Central memory CD8-positive, alpha-beta T cell (primary cell): ENCODE measurements around the gene PEX14.
"Not testable (repeated sequence)": the region's sequence is repeated elsewhere in the genome, so short reads cannot be mapped to it uniquely, and the experiment has no call there.

Experiments
- ATAC-seq: fragments of 150-1000 bp; cut with Tn5 transposase; replicated peaks from 2 replicates; pipeline ENCODE4 v1.10.0; 2022; ENCODE audit warnings: mild to moderate bottlenecking, moderate FRiP score, moderate number of reproducible peaks; ENCODE audit not compliant: poor library complexity, severe bottlenecking; ENCODE audit errors: extremely low read depth
- DNase-seq, 2 donors: peaks; one replicate each; pipeline ENCODE4 v3.0.0; 2021; ENCODE audit warnings: low spot score in 2 of 2
- H3K27ac Mint-ChIP-seq: one replicate; pipeline ENCODE4 v1.8.0; 2022; ENCODE audit warnings: low read depth, mild to moderate bottlenecking, moderate library complexity, mixed read lengths
- H3K27me3 Mint-ChIP-seq: one replicate; pipeline ENCODE4 v1.8.0; 2022; ENCODE audit warnings: mixed read lengths
- H3K36me3 Mint-ChIP-seq: one replicate; pipeline ENCODE4 v1.8.0; 2022; ENCODE audit warnings: mild to moderate bottlenecking, moderate library complexity, mixed read lengths; ENCODE audit not compliant: insufficient read depth
- H3K4me1 Mint-ChIP-seq: one replicate; pipeline ENCODE4 v1.8.0; 2022; ENCODE audit warnings: mixed read lengths
- H3K4me3 Mint-ChIP-seq: one replicate; pipeline ENCODE4 v1.8.0; 2022; ENCODE audit warnings: mild to moderate bottlenecking, moderate library complexity, mixed read lengths
- H3K9me3 Mint-ChIP-seq: one replicate; pipeline ENCODE4 v1.8.0; 2022; ENCODE audit warnings: mixed read lengths

The PEX14 gene

GRCh38 chr1:10457875-10458274 lies 16.9 kb upstream of the PEX14 start:
- Mint-ChIP-seq H3K36me3 (peaks cover 19% of the 10 kb centered on the region), H3K4me1 (no peaks in the 10 kb centered on the region), H3K9me3 (no peaks in the 10 kb centered on the region), H3K27me3 (no peaks in the 10 kb centered on the region), H3K4me3 (no peak overlapping the region), H3K27ac (no peak overlapping the region)
- DNase-seq = no peak
- ATAC-seq = no peak

- no peak for DNase-seq
- H3K36me3 Mint-ChIP-seq = peaks cover 25% of the 10 kb centered on the region
- no peak overlapping the region for H3K27ac Mint-ChIP-seq
- H3K27me3 Mint-ChIP-seq = no peaks in the 10 kb centered on the region
- no peaks in the 10 kb centered on the region for H3K4me1 Mint-ChIP-seq
- no peak overlapping the region for H3K4me3 Mint-ChIP-seq
- ATAC-seq = no peak
- H3K9me3 Mint-ChIP-seq = no peaks in the 10 kb centered on the region
Measured at GRCh38 chr1:10459184-10459583, 15.6 kb upstream of the PEX14 start.

DNA sequence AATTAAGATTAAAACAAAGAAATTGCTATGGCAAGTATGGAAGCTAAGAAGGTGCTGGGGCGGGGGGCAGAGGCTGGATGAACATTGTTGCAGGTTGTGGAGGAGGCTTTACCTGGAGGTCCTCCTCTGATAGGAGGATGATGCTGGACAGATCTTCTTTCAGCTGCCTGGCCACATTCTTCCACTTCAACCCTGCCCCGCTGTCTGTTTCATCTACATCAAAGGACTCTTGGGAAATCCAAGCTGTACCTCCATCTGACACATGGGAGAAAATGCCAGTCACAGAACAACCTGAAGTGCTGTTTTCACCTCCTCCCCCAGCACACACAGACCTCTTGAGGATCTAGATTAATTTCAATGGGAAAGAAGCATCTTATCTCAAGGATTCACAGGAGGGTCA lies 7.7 kb upstream of the PEX14 start:
- H3K36me3 Mint-ChIP-seq = peaks cover 43% of the 10 kb centered on the region
- no peak overlapping the region for H3K27ac Mint-ChIP-seq

DNA sequence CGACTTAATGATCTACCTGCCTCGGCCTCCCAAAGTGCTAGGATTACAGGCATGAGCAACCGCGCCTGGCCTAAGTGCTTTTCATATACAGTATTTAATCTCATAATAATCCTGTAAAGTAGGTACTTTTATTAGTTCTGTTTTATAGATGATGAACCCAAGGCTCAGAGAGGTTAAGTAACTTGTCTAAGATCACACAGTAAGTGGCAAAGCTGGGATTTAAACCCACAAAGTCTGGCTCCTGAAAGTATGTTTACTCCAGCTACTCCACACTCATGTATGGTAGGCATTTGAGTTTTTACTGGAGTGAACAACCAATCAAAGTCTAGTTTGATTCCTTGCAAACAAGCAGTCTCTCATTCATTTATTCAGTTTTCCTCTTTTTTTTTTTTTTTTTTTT lies 4.7 kb upstream of the PEX14 start:
- no peak overlapping the region for H3K27ac Mint-ChIP-seq
- H3K4me3 Mint-ChIP-seq = no peak overlapping the region
- no peaks in the 10 kb centered on the region for H3K9me3 Mint-ChIP-seq

More for the DNA sequence above, 7.7 kb upstream of the PEX14 start:
- no peaks in the 10 kb centered on the region for H3K27me3 Mint-ChIP-seq
- H3K4me1 Mint-ChIP-seq = peaks cover 9% of the 10 kb centered on the region
- DNase-seq (no peak), ATAC-seq (no peak)
- no peak overlapping the region for H3K4me3 Mint-ChIP-seq
- H3K9me3 Mint-ChIP-seq = no peaks in the 10 kb centered on the region

GRCh38 chr1:10471411-10472219 lies 3.1 kb upstream of the PEX14 start:
- H3K4me3 Mint-ChIP-seq = peak overlapping the region; percentile 97
- peak overlapping the region; percentile 87 for H3K27ac Mint-ChIP-seq
- peak; percentile 9 for ATAC-seq
- H3K4me1 Mint-ChIP-seq = peaks cover 38% of the 10 kb centered on the region
- H3K9me3 Mint-ChIP-seq = no peaks in the 10 kb centered on the region
- H3K36me3 Mint-ChIP-seq = peaks cover 28% of the 10 kb centered on the region
- H3K27me3 Mint-ChIP-seq = no peaks in the 10 kb centered on the region
- no peak for DNase-seq

More for the DNA sequence above, 4.7 kb upstream of the PEX14 start:
- Mint-ChIP-seq H3K27me3 (no peaks in the 10 kb centered on the region), H3K36me3 (peaks cover 35% of the 10 kb centered on the region), H3K4me1 (peaks cover 27% of the 10 kb centered on the region)
- no peak for DNase-seq
- no peak for ATAC-seq

GRCh38 chr1:10472220-10473144 lies 2.3 kb upstream of the PEX14 start, which contains the start of gene DFFA:
TSS of gene DFFA (minus strand) at chr1:10472529. CDS start at chr1:10472458, 71 bp downstream.
- Mint-ChIP-seq H3K9me3 (no peaks in the 10 kb centered on the region), H3K4me1 (peaks cover 38% of the 10 kb centered on the region), H3K27ac (peak within 1 kb of the TSS; percentile 87), H3K27me3 (no peaks in the 10 kb centered on the region), H3K4me3 (peak within 1 kb of the TSS; percentile 97), H3K36me3 (peaks cover 20% of the 10 kb centered on the region)
- peak; percentile 80 to 83 for DNase-seq
- ATAC-seq = peak; percentile 84

- H3K27me3 Mint-ChIP-seq = no peaks in the 10 kb centered on the region
- H3K4me1 Mint-ChIP-seq = peaks cover 38% of the 10 kb centered on the region
- no peak overlapping the region for H3K27ac Mint-ChIP-seq
- ATAC-seq = no peak
- H3K36me3 Mint-ChIP-seq = peaks cover 13% of the 10 kb centered on the region
- peak overlapping the region; percentile 97 for H3K4me3 Mint-ChIP-seq
- DNase-seq = no peak
- H3K9me3 Mint-ChIP-seq = no peaks in the 10 kb centered on the region
Measured at GRCh38 chr1:10473145-10473765, 1.5 kb upstream of the PEX14 start.

GRCh38 chr1:10474309-10474612 lies 489 bp upstream of the PEX14 start:
- H3K4me1 Mint-ChIP-seq = peaks cover 40% of the 10 kb centered on the region
- not testable (repeated sequence) for H3K27me3 Mint-ChIP-seq, DNase-seq, ATAC-seq, H3K9me3 Mint-ChIP-seq, H3K36me3 Mint-ChIP-seq
- H3K4me3 Mint-ChIP-seq = peak overlapping the region; percentile 97
- peak overlapping the region; percentile 87 for H3K27ac Mint-ChIP-seq

DNA sequence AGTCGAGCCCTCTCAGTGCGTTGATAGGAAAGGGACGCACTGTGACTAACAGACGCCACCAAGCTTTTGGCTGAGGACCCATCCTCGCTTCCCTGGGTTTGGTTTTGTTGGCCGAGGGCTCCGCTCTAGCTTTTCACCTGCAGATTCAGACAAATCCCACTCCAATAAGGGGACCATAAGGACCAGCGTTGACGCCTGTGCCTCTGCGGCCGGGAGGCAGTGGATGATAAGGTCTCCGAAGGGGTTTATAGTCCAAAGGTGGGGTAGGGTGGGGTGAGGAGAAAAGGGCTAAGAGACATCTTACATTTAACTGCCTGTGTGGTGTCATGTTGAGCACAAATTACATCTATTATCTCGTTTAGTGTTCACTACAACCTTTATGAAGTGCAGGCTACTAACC lies 760 bp downstream of the PEX14 start:
- ATAC-seq = peak; percentile 2
- DNase-seq = no peak
- peak overlapping the region; percentile 87 for H3K27ac Mint-ChIP-seq
- H3K27me3 Mint-ChIP-seq = no peaks in the 10 kb centered on the region
- peaks cover 45% of the 10 kb centered on the region for H3K4me1 Mint-ChIP-seq
- H3K9me3 Mint-ChIP-seq = no peaks in the 10 kb centered on the region
- H3K36me3 Mint-ChIP-seq = peaks cover 12% of the 10 kb centered on the region
- H3K4me3 Mint-ChIP-seq = peak overlapping the region; percentile 97

- Mint-ChIP-seq H3K36me3 (peaks cover 11% of the 10 kb centered on the region), H3K27me3 (no peaks in the 10 kb centered on the region), H3K4me3 (no peak overlapping the region), H3K9me3 (no peaks in the 10 kb centered on the region), H3K4me1 (peaks cover 29% of the 10 kb centered on the region), H3K27ac (no peak overlapping the region)
- DNase-seq (no peak), ATAC-seq (no peak)
Measured at GRCh38 chr1:10479296-10479695, 4.5 kb downstream of the PEX14 start.

DNA sequence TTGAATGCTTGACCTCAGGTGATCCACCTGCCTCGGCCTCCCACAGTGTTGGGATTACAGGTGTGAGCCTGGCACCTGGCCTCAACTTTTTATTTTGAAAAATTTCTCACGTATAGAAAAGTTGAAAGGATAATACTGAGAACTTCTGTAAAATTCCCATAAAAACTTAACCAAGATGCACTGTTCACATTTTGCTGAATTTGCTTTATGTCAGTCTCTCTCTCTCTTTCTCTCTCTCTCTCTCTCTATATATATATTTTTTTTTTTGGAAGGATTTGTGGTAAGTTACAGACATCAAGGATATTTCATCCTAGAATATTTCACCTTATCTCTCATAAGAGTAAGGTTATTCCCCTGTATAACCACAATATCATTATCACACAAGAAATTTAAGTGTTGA lies 5.9 kb downstream of the PEX14 start:
- Mint-ChIP-seq H3K9me3 (no peaks in the 10 kb centered on the region), H3K27ac (peak overlapping the region; percentile 41)

DNA sequence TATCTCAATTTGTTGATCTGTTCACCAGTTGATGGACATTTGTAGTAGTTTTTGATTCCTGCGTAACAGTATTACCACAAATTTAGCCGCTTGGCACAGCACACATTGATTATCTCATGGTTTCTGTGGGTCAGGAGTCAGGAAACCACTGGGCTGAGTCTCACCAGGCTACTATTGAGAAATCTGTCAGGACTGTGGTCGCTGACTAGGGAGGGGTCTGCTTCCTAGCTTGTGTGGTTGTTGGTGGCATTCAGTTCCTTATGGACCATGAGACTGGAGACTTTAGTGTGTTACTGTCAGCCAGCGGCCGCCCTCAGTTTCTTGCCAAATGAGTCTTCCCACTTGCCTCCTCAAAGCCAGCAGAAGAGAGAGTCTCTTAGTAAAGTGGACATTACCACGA lies 9.8 kb downstream of the PEX14 start:
- peaks cover 15% of the 10 kb centered on the region for H3K36me3 Mint-ChIP-seq
- H3K9me3 Mint-ChIP-seq = no peaks in the 10 kb centered on the region
- no peak overlapping the region for H3K4me3 Mint-ChIP-seq
- H3K27ac Mint-ChIP-seq = no peak overlapping the region
- H3K27me3 Mint-ChIP-seq = no peaks in the 10 kb centered on the region
- H3K4me1 Mint-ChIP-seq = peaks cover 20% of the 10 kb centered on the region
- DNase-seq (no peak), ATAC-seq (no peak)

More for the DNA sequence above, 5.9 kb downstream of the PEX14 start:
- DNase-seq (no peak), ATAC-seq (no peak)
- Mint-ChIP-seq H3K4me1 (peaks cover 26% of the 10 kb centered on the region), H3K36me3 (peaks cover 12% of the 10 kb centered on the region), H3K4me3 (no peak overlapping the region), H3K27me3 (no peaks in the 10 kb centered on the region)
